ENCODE measurements around the gene EIF4G3. TPM values are rescaled to one million over a fixed set of nuclear protein-coding genes. Genes with fewer than 3 reads are reported as not detected.

The EIF4G3 gene
- total and polyA plus RNA-seq, 10 donors: 14.3 to 97.3 (median 64.1) TPM

GRCh38 chr1:21129407-21129806, 47.3 kb downstream of the EIF4G3 start:
- WGBS, 5 donors: 43 to 50% (median 47%) methylated on average over 2 of the region's 2 CpGs
- no peak overlapping the region for H3K27ac ChIP-seq
- TF ChIP-seq CTCF (IDR thresholded peaks at IDR 0.05 in 8 of 11, conservative IDR thresholded peaks at IDR 0.05 in 3 of 11) (no peak), POLR2A (IDR thresholded peaks at IDR 0.05) (no peak)
- no peak overlapping the region for H3K4me3 ChIP-seq
- intact Hi-C loops (cut with DNase I; ENCODE audit: low total_unique reads): no loop called here
- H3K36me3 ChIP-seq: peaks cover 0 to 70% (median 14%) of the 10 kb centered on the region in 6 donors
- no peak for DNase-seq
- no peaks in the 10 kb centered on the region for H3K27me3 ChIP-seq (replicated peaks in 1 of 7)
- H3K9me3 ChIP-seq: no peaks in the 10 kb centered on the region
- peaks cover 0 to 11% (median 0%) of the 10 kb centered on the region in 6 donors for H3K4me1 ChIP-seq

GRCh38 chr1:21126324-21126723, 50.4 kb downstream of the EIF4G3 start:
- TF ChIP-seq POLR2AphosphoS5 (IDR thresholded peaks at IDR 0.05) (no peak), POLR2A (IDR thresholded peaks at IDR 0.05) (no peak), CTCF (IDR thresholded peaks at IDR 0.05 in 8 of 11, conservative IDR thresholded peaks at IDR 0.05 in 3 of 11) (no peak)
- Histone ChIP-seq H3K4me1 (peaks cover 3 to 27% (median 9%) of the 10 kb centered on the region in 6 donors), H3K9me3 (no peaks in the 10 kb centered on the region), H3K27me3 (replicated peaks in 1 of 7) (no peaks in the 10 kb centered on the region), H3K27ac (no peak overlapping the region), H3K36me3 (peaks cover 0 to 62% (median 11%) of the 10 kb centered on the region in 6 donors), H3K4me3 (no peak overlapping the region)
- intact Hi-C loops (cut with DNase I; ENCODE audit: low total_unique reads): no loop called here
- 93 to 98% (median 96%) methylated on average over 4 of the region's 4 CpGs for WGBS, 5 donors
- no peak for DNase-seq

- 70 to 92% (median 88%) methylated on average over 1 of the region's 1 CpG for WGBS, 5 donors
- H3K9me3 ChIP-seq: no peaks in the 10 kb centered on the region
- H3K27me3 ChIP-seq (replicated peaks in 1 of 7): no peaks in the 10 kb centered on the region
- peak overlapping the region in 1 of 8 donors; percentile 2 for H3K27ac ChIP-seq
- no peak for DNase-seq
- TF ChIP-seq CTCF (IDR thresholded peaks at IDR 0.05 in 8 of 11, conservative IDR thresholded peaks at IDR 0.05 in 3 of 11) (no peak), POLR2A (IDR thresholded peaks at IDR 0.05) (no peak), POLR2AphosphoS5 (IDR thresholded peaks at IDR 0.05) (no peak)
- H3K4me3 ChIP-seq: no peak overlapping the region
- H3K4me1 ChIP-seq: peaks cover 3 to 27% (median 9%) of the 10 kb centered on the region in 6 donors
- H3K36me3 ChIP-seq: peaks cover 0 to 70% (median 11%) of the 10 kb centered on the region in 6 donors
- intact Hi-C loops (cut with DNase I; ENCODE audit: low total_unique reads): no loop called here
Observed at GRCh38 chr1:21124846-21125245, 51.9 kb downstream of the EIF4G3 start.

GRCh38 chr1:21123287-21123948, 53.3 kb downstream of the EIF4G3 start:
- peaks cover 0 to 59% (median 11%) of the 10 kb centered on the region in 6 donors for H3K36me3 ChIP-seq
- peak overlapping the region in 7 of 8 donors; percentile 3 to 59 (median 48) for H3K27ac ChIP-seq
- H3K27me3 ChIP-seq (replicated peaks in 1 of 7): no peaks in the 10 kb centered on the region
- no peaks in the 10 kb centered on the region for H3K9me3 ChIP-seq
- H3K4me1 ChIP-seq: peaks cover 3 to 27% (median 9%) of the 10 kb centered on the region in 6 donors
- no peak for DNase-seq
- WGBS, 5 donors: 57 to 73% (median 62%) methylated on average over 6 of the region's 6 CpGs
- intact Hi-C loops (cut with DNase I; ENCODE audit: low total_unique reads): no loop called here
- no peak for TF ChIP-seq POLR2AphosphoS5 (IDR thresholded peaks at IDR 0.05)
- TF ChIP-seq CTCF (IDR thresholded peaks at IDR 0.05 in 8 of 11, conservative IDR thresholded peaks at IDR 0.05 in 3 of 11): no peak
- TF ChIP-seq POLR2A (IDR thresholded peaks at IDR 0.05): no peak
- no peak overlapping the region for H3K4me3 ChIP-seq

All from spleen (tissue), 11 donors.